GM10248 (cell line): ENCODE data around the gene USP8.
"Not testable (repeated sequence)": the region's sequence is repeated elsewhere in the genome, so short reads cannot be mapped to it uniquely, and the experiment has no call there.

Experiments used
- CTCF ChIA-PET: fragments of 300-600 bp; sonication (Branson Sonifier 250); formaldehyde crosslinking; extraction: SDS; loops from one replicate; lab custom pipeline; 2021; ENCODE audit warnings: antibody characterized with exemption; lab: Yijun Ruan, JAX
- POLR2A ChIA-PET: fragments of 350-650 bp; sonication (Branson Sonifier 250); formaldehyde crosslinking; extraction: SDS; loops from one replicate; lab custom pipeline; 2020; ENCODE audit warnings: antibody characterized with exemption; lab: Yijun Ruan, JAX
- DNase-seq: peaks from one replicate; pipeline ENCODE4 v3.0.0; 2012; ENCODE audit errors: extremely low spot score
- CTCF ChIP-seq: IDR thresholded peaks from 2 replicates; pipeline ENCODE4 v1.5.1; 2012; ENCODE audit warnings: mild to moderate bottlenecking, low read depth; ENCODE audit errors: extremely low read depth, missing control alignments, control extremely low read depth

The USP8 gene

GRCh38 chr15:50425219-50425618, 1.0 kb downstream of the USP8 start:
- ChIA-PET POLR2A (interaction anchor here (0.6 kb wide), 1 partner anchor 211 kb away, joined by 4 read pairs; no protein-coding TSS in a partner anchor), CTCF (no interaction called here)
- TF ChIP-seq CTCF, result no peak
- DNase-seq, result no peak

GRCh38 chr15:50425678-50426246, 1.6 kb downstream of the USP8 start:
- DNase-seq, CTCF ChIA-PET, POLR2A ChIA-PET: not testable (repeated sequence)

- DNase-seq, result no peak
- TF ChIP-seq CTCF, result no peak
- ChIA-PET POLR2A (no interaction called here), CTCF (no interaction called here)
Measured at GRCh38 chr15:50426428-50426827, 2.2 kb downstream of the USP8 start.

GRCh38 chr15:50431204-50431603, 7.0 kb downstream of the USP8 start:
- ChIA-PET POLR2A (interaction anchor here (1.0 kb wide), 1 partner anchor 30 kb away, joined by 4 read pairs; no protein-coding TSS in a partner anchor), CTCF (no interaction called here)
- no peak for TF ChIP-seq CTCF
- no peak for DNase-seq

- POLR2A ChIA-PET, result interaction anchor here (1.0 kb wide), 1 partner anchor 29 kb away, joined by 4 read pairs; no protein-coding TSS in a partner anchor
- CTCF ChIA-PET, result no interaction called here
- no peak for DNase-seq
- TF ChIP-seq CTCF, result no peak
Measured at GRCh38 chr15:50432230-50432629, 8.0 kb downstream of the USP8 start.

- no peak for DNase-seq
- ChIA-PET CTCF (no interaction called here), POLR2A (no interaction called here)
- TF ChIP-seq CTCF, result no peak
Measured at GRCh38 chr15:50435772-50436171, 11.6 kb downstream of the USP8 start.

- no peak for TF ChIP-seq CTCF
- POLR2A ChIA-PET, result no interaction called here
- no peak for DNase-seq
- CTCF ChIA-PET, result no interaction called here
Measured at GRCh38 chr15:50438251-50438650, 14.0 kb downstream of the USP8 start.
